ENCODE measurements around the gene GYG1.
A peak's percentile ranks its signal among the peaks of the same experiment; 100 is the strongest.

The GYG1 gene

GRCh38 chr3:148991219-148992026 lies at the start of gene GYG1:
TSS of gene GYG1 (plus strand) at chr3:148991540. CDS start at chr3:148991641, 101 bp downstream.
- DNase-seq (ENCODE audit: low read depth), result no peak

GRCh38 chr3:148943506-148944205 lies 47.7 kb upstream of the GYG1 start:
- peak; percentile 75 for DNase-seq (ENCODE audit: low read depth)

GRCh38 chr3:148945116-148945515 lies 46.2 kb upstream of the GYG1 start:
- no peak for DNase-seq (ENCODE audit: low read depth)

GRCh38 chr3:148948913-148949657 lies 42.3 kb upstream of the GYG1 start:
- no peak for DNase-seq (ENCODE audit: low read depth)

- DNase-seq (ENCODE audit: low read depth), result no peak
These were observed 40.5 kb upstream of the GYG1 start for GRCh38 chr3:148950806-148951205.

GRCh38 chr3:148951599-148952361 lies 39.6 kb upstream of the GYG1 start:
- no peak for DNase-seq (ENCODE audit: low read depth)

GRCh38 chr3:148953094-148953493 lies 38.2 kb upstream of the GYG1 start:
- no peak for DNase-seq (ENCODE audit: low read depth)

GRCh38 chr3:148954981-148955380 lies 36.4 kb upstream of the GYG1 start:
- no peak for DNase-seq (ENCODE audit: low read depth)

- peak; percentile 77 for DNase-seq (ENCODE audit: low read depth)
These were observed 35.6 kb upstream of the GYG1 start for GRCh38 chr3:148955544-148956346.

- DNase-seq (ENCODE audit: low read depth), result no peak
These were observed 33.8 kb upstream of the GYG1 start for GRCh38 chr3:148957586-148957985.

- DNase-seq (ENCODE audit: low read depth), result no peak
These were observed 32.6 kb upstream of the GYG1 start for GRCh38 chr3:148958696-148959095.

GRCh38 chr3:148962513-148962912 lies 28.8 kb upstream of the GYG1 start:
- DNase-seq (ENCODE audit: low read depth), result peak; percentile 68

GRCh38 chr3:148964809-148965208 lies 26.5 kb upstream of the GYG1 start:
- no peak for DNase-seq (ENCODE audit: low read depth)

GRCh38 chr3:148968321-148968720 lies 23.0 kb upstream of the GYG1 start:
- DNase-seq (ENCODE audit: low read depth), result no peak

- no peak for DNase-seq (ENCODE audit: low read depth)
These were observed 21.1 kb upstream of the GYG1 start for GRCh38 chr3:148970271-148970670.

GRCh38 chr3:148971401-148972163 lies 19.8 kb upstream of the GYG1 start:
- no peak for DNase-seq (ENCODE audit: low read depth)

GRCh38 chr3:148974726-148975125 lies 16.6 kb upstream of the GYG1 start:
- DNase-seq (ENCODE audit: low read depth), result no peak

GRCh38 chr3:148975248-148975647 lies 16.1 kb upstream of the GYG1 start:
- no peak for DNase-seq (ENCODE audit: low read depth)

GRCh38 chr3:148975696-148976095 lies 15.6 kb upstream of the GYG1 start:
- DNase-seq (ENCODE audit: low read depth), result no peak

GRCh38 chr3:148981273-148981672 lies 10.1 kb upstream of the GYG1 start:
- no peak for DNase-seq (ENCODE audit: low read depth)

Measured in non-pigmented ciliary epithelial cell (primary cell).